ENCODE data around the gene APC.

The APC gene

GRCh38 chr5:112732131-112732530, 5.6 kb upstream of the APC start:
- DNase-seq (ENCODE audit: low spot score), result no peak
- in situ Hi-C loops (cut with MboI; ENCODE audit: low sequenced_read_pairs, unreplicated experiment), result no loop called here
- TF ChIP-seq CTCF (IDR thresholded peaks at IDR 0.05; ENCODE audit: borderline replicate concordance, control extremely low read depth, extremely low read depth, insufficient read depth, missing control alignments), result no peak

DNA sequence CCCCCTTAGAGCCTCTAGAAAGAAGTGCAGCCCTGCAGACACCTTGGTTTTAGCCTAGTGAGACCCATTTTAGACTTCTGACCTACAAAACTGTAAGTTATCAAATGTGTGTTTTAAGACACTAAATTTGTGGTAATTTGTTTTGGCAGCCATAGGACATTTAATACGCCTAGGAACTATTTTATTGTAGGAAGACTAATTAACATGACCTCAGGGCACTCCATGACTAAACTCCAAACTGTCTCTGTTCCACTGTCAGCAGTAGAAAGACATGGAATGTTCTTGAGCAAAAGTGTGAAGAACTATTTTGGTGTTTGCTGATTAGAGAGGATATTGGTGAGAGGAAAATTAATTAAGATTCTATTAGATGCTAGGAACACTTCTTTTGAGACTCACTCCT, 4.1 kb upstream of the APC start:
- in situ Hi-C loops (cut with MboI; ENCODE audit: low sequenced_read_pairs, unreplicated experiment), result no loop called here
- DNase-seq (ENCODE audit: low spot score), result no peak
- no peak for TF ChIP-seq CTCF (IDR thresholded peaks at IDR 0.05; ENCODE audit: borderline replicate concordance, control extremely low read depth, extremely low read depth, insufficient read depth, missing control alignments)

- DNase-seq (ENCODE audit: low spot score), result no peak
- in situ Hi-C loops (cut with MboI; ENCODE audit: low sequenced_read_pairs, unreplicated experiment), result no loop called here
- no peak for TF ChIP-seq CTCF (IDR thresholded peaks at IDR 0.05; ENCODE audit: borderline replicate concordance, control extremely low read depth, extremely low read depth, insufficient read depth, missing control alignments)
Observed at GRCh38 chr5:112734597-112734996, 3.1 kb upstream of the APC start.

DNA sequence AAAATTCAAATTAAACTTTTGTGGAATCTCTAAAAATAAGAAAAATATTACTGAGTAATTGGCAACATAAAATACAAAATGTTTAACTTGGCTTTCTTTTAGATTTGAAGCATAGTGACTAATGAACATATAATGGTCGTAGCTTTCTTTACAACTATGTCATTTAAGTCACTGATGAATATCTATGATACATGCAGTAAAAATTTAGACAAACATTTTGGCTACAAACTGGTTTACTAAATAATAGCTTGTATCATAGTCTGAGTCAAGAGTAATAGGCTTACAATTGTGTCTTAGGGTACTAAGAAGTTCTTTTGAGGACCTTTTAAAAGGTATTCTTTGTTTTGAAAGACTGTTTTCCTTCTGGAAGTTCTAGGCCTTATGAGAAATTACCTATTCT, 2.0 kb upstream of the APC start:
- in situ Hi-C loops (cut with MboI; ENCODE audit: low sequenced_read_pairs, unreplicated experiment), result no loop called here
- no peak for DNase-seq (ENCODE audit: low spot score)
- TF ChIP-seq CTCF (IDR thresholded peaks at IDR 0.05; ENCODE audit: borderline replicate concordance, control extremely low read depth, extremely low read depth, insufficient read depth, missing control alignments), result no peak

- TF ChIP-seq CTCF (IDR thresholded peaks at IDR 0.05; ENCODE audit: borderline replicate concordance, control extremely low read depth, extremely low read depth, insufficient read depth, missing control alignments), result no peak
- in situ Hi-C loops (cut with MboI; ENCODE audit: low sequenced_read_pairs, unreplicated experiment), result no loop called here
- DNase-seq (ENCODE audit: low spot score), result no peak
Observed at GRCh38 chr5:112737070-112737462, 619 bp upstream of the APC start.

DNA sequence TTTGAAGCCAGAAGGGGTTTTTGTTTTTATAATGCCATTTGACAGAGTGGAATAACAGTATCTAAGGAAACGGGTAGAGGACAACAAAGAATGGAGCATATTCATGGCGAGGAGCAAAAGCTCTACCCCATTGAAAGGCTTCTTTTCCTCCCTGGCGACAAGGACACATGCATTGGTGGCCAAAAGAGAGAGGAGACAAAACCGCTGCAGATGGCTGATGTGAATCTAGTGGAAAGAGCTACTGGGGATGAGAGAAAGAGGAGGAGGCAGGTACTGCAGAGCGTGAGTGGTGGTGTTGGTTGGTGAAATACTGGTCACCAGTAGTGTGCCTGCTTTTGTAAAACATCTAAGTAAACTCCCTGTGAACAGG, 491 bp downstream of the APC start:
- DNase-seq (ENCODE audit: low spot score), result peak; percentile 17
- no peak for TF ChIP-seq CTCF (IDR thresholded peaks at IDR 0.05; ENCODE audit: borderline replicate concordance, control extremely low read depth, extremely low read depth, insufficient read depth, missing control alignments)
- in situ Hi-C loops (cut with MboI; ENCODE audit: low sequenced_read_pairs, unreplicated experiment), result no loop called here

DNA sequence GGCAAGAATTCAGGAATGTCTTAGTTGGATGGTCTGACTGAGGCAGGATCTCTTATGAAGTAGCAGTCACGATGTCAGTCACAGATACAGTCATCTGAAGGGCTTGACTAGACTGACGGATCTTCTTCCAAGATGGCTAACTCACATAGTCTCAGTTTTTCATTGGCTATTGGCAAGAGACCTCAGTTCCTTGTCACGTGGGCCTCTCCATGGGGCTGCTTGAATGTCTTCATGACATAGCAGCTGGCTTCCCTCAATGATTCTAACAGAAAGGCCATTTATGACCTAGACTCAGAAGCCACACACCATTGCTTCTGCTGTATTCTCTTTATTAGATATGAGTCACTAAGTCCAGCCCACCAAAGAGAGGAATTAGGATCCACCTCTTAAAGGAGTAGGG, 4.7 kb downstream of the APC start:
- no peak for DNase-seq (ENCODE audit: low spot score)
- no peak for TF ChIP-seq CTCF (IDR thresholded peaks at IDR 0.05; ENCODE audit: borderline replicate concordance, control extremely low read depth, extremely low read depth, insufficient read depth, missing control alignments)
- in situ Hi-C loops (cut with MboI; ENCODE audit: low sequenced_read_pairs, unreplicated experiment), result no loop called here

Measured in GM13976 (cell line).